GM21717 (cell line): Measurements from ENCODE around the gene NECTIN3.
A peak's percentile ranks its signal among the peaks of the same experiment; 100 is the strongest.

Experiments used
- ATAC-seq: cut with Tn5 transposase; IDR thresholded peaks from one replicate; pipeline ENCODE4 v1.9.1; 2021; ENCODE audit warnings: mild to moderate bottlenecking, moderate library complexity; ENCODE audit not compliant: unreplicated experiment

Gene NECTIN3

GRCh38 chr3:111071257-111072030 is at the start of gene NECTIN3:
Gene NECTIN3 (plus strand): TSS chr3:111071816. CDS start chr3:111072018, 202 bp downstream.
- ATAC-seq: peak; percentile 89

GRCh38 chr3:111027868-111028267 is 43.7 kb upstream of the NECTIN3 start:
- ATAC-seq: no peak

- ATAC-seq: no peak
Observed at GRCh38 chr3:111031538-111031937, 40.1 kb upstream of the NECTIN3 start.

- ATAC-seq: no peak
Observed at GRCh38 chr3:111032677-111033076, 38.9 kb upstream of the NECTIN3 start.

- no peak for ATAC-seq
Observed at GRCh38 chr3:111033470-111034050, 38.1 kb upstream of the NECTIN3 start.

GRCh38 chr3:111035316-111035715 is 36.3 kb upstream of the NECTIN3 start:
- no peak for ATAC-seq

- peak; percentile 72 for ATAC-seq
Observed at GRCh38 chr3:111035902-111036301, 35.7 kb upstream of the NECTIN3 start.

GRCh38 chr3:111040959-111041358 is 30.7 kb upstream of the NECTIN3 start:
- ATAC-seq: no peak

GRCh38 chr3:111045564-111045963 is 26.1 kb upstream of the NECTIN3 start:
- no peak for ATAC-seq

- ATAC-seq: no peak
Observed at GRCh38 chr3:111047042-111047441, 24.6 kb upstream of the NECTIN3 start.

- no peak for ATAC-seq
Observed at GRCh38 chr3:111047812-111048435, 23.7 kb upstream of the NECTIN3 start.

GRCh38 chr3:111051354-111051753 is 20.3 kb upstream of the NECTIN3 start:
- no peak for ATAC-seq

- no peak for ATAC-seq
Observed at GRCh38 chr3:111068574-111068973, 3.0 kb upstream of the NECTIN3 start.

- no peak for ATAC-seq
Observed at GRCh38 chr3:111069974-111070771, 1.4 kb upstream of the NECTIN3 start.

GRCh38 chr3:111070772-111071256 is 802 bp upstream of the NECTIN3 start:
- peak; percentile 4 for ATAC-seq

GRCh38 chr3:111072031-111072921 is 660 bp downstream of the NECTIN3 start:
- peak; percentile 34 for ATAC-seq

- ATAC-seq: no peak
Observed at GRCh38 chr3:111073218-111073617, 1.6 kb downstream of the NECTIN3 start.

- no peak for ATAC-seq
Observed at GRCh38 chr3:111076732-111077131, 5.1 kb downstream of the NECTIN3 start.

- ATAC-seq: no peak
Observed at GRCh38 chr3:111077369-111077768, 5.8 kb downstream of the NECTIN3 start.

GRCh38 chr3:111080413-111080812 is 8.8 kb downstream of the NECTIN3 start:
- ATAC-seq: no peak
